Heart right ventricle (tissue), 16 donors: ENCODE measurements around the gene LIMS1. TPM values are rescaled to one million over a fixed set of nuclear protein-coding genes. Genes with fewer than 3 reads are reported as not detected.
"Not testable (repeated sequence)": the region's sequence is repeated elsewhere in the genome, so short reads cannot be mapped to it uniquely, and the experiment has no call there.

ENCODE experiments used
- ATAC-seq, 8 donors: fragments of 200-7000 bp; cut with Tn5 transposase; one replicate each; pipeline ENCODE4 v1.9.1; 2020; ENCODE audit warnings: mild to moderate bottlenecking in 8 of 8, moderate library complexity in 8 of 8, moderate number of reproducible peaks in 1 of 8
- DNase-seq, 2 donors: peaks; one replicate each; pipeline ENCODE4 v3.0.0-alpha.2; 2020
- H3K27ac ChIP-seq, 10 donors: fragments of 200-600 bp; sonication (generic) in 2 of 10; one replicate each; pipeline versions ENCODE4 v1.5.0 to v1.8.0; 2020 to 2022; ENCODE audit warnings: mild to moderate bottlenecking in 3 of 10
- H3K27me3 ChIP-seq, 7 donors: fragments of 200-600 bp; one replicate each; pipeline ENCODE4 v1.8.0; 2021 to 2022; ENCODE audit warnings: mild to moderate bottlenecking in 2 of 7
- H3K36me3 ChIP-seq, 9 donors: fragments of 200-600 bp; sonication (generic) in 1 of 9; one replicate each; pipeline versions ENCODE4 v1.5.0 to v1.8.0; 2020 to 2022; ENCODE audit warnings: mild to moderate bottlenecking in 2 of 9
- H3K4me1 ChIP-seq, 9 donors: fragments of 200-600 bp; sonication (generic) in 1 of 9; one replicate each; pipeline versions ENCODE4 v1.5.0 to v1.8.0; 2020 to 2022; ENCODE audit warnings: mild to moderate bottlenecking in 4 of 9
- H3K4me3 ChIP-seq, 10 donors: fragments of 200-600 bp; sonication (generic) in 2 of 10; one replicate each; pipeline versions ENCODE4 v1.5.0 to v1.8.0; 2020 to 2022; ENCODE audit warnings: mild to moderate bottlenecking in 7 of 10, moderate library complexity in 2 of 10
- H3K9me3 ChIP-seq, 11 donors: fragments of 200-600 bp in 10 of 11; sonication (generic) in 2 of 11; one replicate each; pipeline versions ENCODE4 v1.5.0 to v1.8.0; 2013 to 2022; ENCODE audit warnings: mild to moderate bottlenecking in 2 of 11, control low read depth in 1 of 11, moderate library complexity in 1 of 11
- CTCF ChIP-seq, 9 donors: fragments of 200-600 bp; sonication (generic) in 2 of 9; IDR thresholded peaks; one replicate each; pipeline versions ENCODE4 v1.5.0 to v1.8.0; 2021 to 2022; ENCODE audit warnings: antibody characterized with exemption in 9 of 9, mild to moderate bottlenecking in 5 of 9, moderate library complexity in 1 of 9
- WGBS, 2 donors: extraction: QIAGEN DNeasy Blood & Tissue Kit; methylation state at CpG; one replicate each; pipeline ENCODE4 v1.1.7; 2013; ENCODE audit warnings: inconsistent platforms in 1 of 2; 5-methylcytosine and 5-hydroxymethylcytosine counted together
- intact Hi-C, 10 donors: fragments of 100-400 bp; cut with DNase I; formaldehyde crosslinking; loops; one replicate each; pipeline versions ENCODE4 v1.11.1 to v1.14.2; 2022
- polyA plus RNA-seq, 2 donors: library from polyadenylated mRNA; stranded (reverse); fragments of 200-250 nt; gene quantifications; one replicate each; pipeline ENCODE4 v1.2.3, GENCODE V29; 2013
- total RNA-seq, 10 donors: library from RNA; stranded (reverse); fragmentation: NEBNext Ultra II Directional in 3 of 10; extraction: Animal tissue kit (Norgen Biotek cat#: 25700) in 3 of 10; gene quantifications; one replicate each; pipeline versions ENCODE4 v1.2.1 to v1.2.4, GENCODE V29; 2021 to 2023
- donor health status: Arrhythmogenic right ventricular cardiomyopathy.
- donor health status: ischemic (EF 13 %, LVEDD 7.1; RV severe dilation, severe dysfunction).
- donor health status: healthy with polysubstance abuse.
- donor health status: DM: no; HTN: yes; CAD: no.
- donor health status: DM: no; HTN: no; CAD: no.
- donor health status: ischemic (EF 25% LVEDD 6.9; RV normal size, moderate dysfunction).
- donor health status: ischemic (EF 25% LVEDD 5.7; RV mildly dilated, moderate dysfunction).
- donor health status: healthy.
- donor health status: DM: yes; HTN: yes; CAD: no.
- donor health status: Ischemic cardiomyopathy.
- donor health status: ischemic (EF 35%, LVEDD 5.7; RV mildly dilated, moderate dysfunction).
- donor health status: nonischemic (EF 11% LVEDD 7.7; RV severe dilation, severe dysfunction).
- donor health status: DM: yes; HTN: yes; CAD: no.
- donor health status: PGD.
- donor health status: ischemic (EF 29% LVEDD 5.4; RV normal size, mild dysfunction).
- donor health status: nonischemic (EF 23%, LVEDD 6.1; RV moderate dilation, normal function).

LIMS1 gene
- total and polyA plus RNA-seq, 12 donors, result 18.8 to 122 (median 76.2) TPM

- Histone ChIP-seq H3K4me1 (peaks cover 0 to 10% (median 7%) of the 10 kb centered on the region in 9 donors), H3K36me3 (no peaks in the 10 kb centered on the region), H3K9me3 (peaks cover 0 to 32% (median 0%) of the 10 kb centered on the region in 11 donors), H3K4me3 (no peak overlapping the region), H3K27ac (no peak overlapping the region), H3K27me3 (no peaks in the 10 kb centered on the region)
- ATAC-seq, result no peak
- intact Hi-C loops, result no loop called here
- 90 to 100% methylated on average over 1 of the region's 1 CpG for WGBS, 2 donors
- no peak for DNase-seq
- no peak for TF ChIP-seq CTCF (IDR thresholded peaks at IDR 0.05)
These were observed 170.6 kb downstream of the LIMS1 start for GRCh38 chr2:108704871-108705270.

- no peaks in the 10 kb centered on the region for H3K4me1 ChIP-seq
- H3K36me3 ChIP-seq, result no peaks in the 10 kb centered on the region
- intact Hi-C loops, result no loop called here
- H3K4me3 ChIP-seq, result no peak overlapping the region
- DNase-seq, result no peak
- H3K27ac ChIP-seq, result no peak overlapping the region
- ATAC-seq, result no peak
- TF ChIP-seq CTCF (IDR thresholded peaks at IDR 0.05), result no peak
- H3K27me3 ChIP-seq, result no peaks in the 10 kb centered on the region
- H3K9me3 ChIP-seq, result peaks cover 0 to 38% (median 0%) of the 10 kb centered on the region in 11 donors
These were observed 173.0 kb downstream of the LIMS1 start for GRCh38 chr2:108707300-108707699.

- intact Hi-C loops, result not testable (repeated sequence)
These were observed 182.7 kb downstream of the LIMS1 start for GRCh38 chr2:108716971-108717370.

GRCh38 chr2:108719149-108720044 is 185.1 kb downstream of the LIMS1 start, which contains the start of gene RANBP2:
TSS of gene RANBP2 (plus strand) at chr2:108719482. CDS start at chr2:108719607, 125 bp downstream.
- WGBS, 2 donors, result 0 to 1% methylated on average over 86 to 97 of the region's 97 CpGs
- intact Hi-C loops, result no loop called here

More at GRCh38 chr2:108716971-108717370, 182.7 kb downstream of the LIMS1 start:
- not testable (repeated sequence) for H3K4me3 ChIP-seq, DNase-seq, H3K9me3 ChIP-seq, ATAC-seq, H3K36me3 ChIP-seq, H3K27ac ChIP-seq, H3K27me3 ChIP-seq
- H3K4me1 ChIP-seq, result peaks cover 0 to 21% (median 11%) of the 10 kb centered on the region in 9 donors
- WGBS, 2 donors, result 68 to 71% methylated on average over 6 of the region's 6 CpGs

GRCh38 chr2:108726048-108726447 is 191.8 kb downstream of the LIMS1 start:
- H3K36me3 ChIP-seq, ATAC-seq, H3K9me3 ChIP-seq, DNase-seq, H3K4me3 ChIP-seq, H3K27ac ChIP-seq, H3K27me3 ChIP-seq, intact Hi-C loops: not testable (repeated sequence)
- WGBS, 2 donors, result 74 to 78% methylated on average over 9 of the region's 9 CpGs
- H3K4me1 ChIP-seq, result peaks cover 0 to 48% (median 14%) of the 10 kb centered on the region in 9 donors

More at GRCh38 chr2:108719149-108720044, 185.1 kb downstream of the LIMS1 start, which contains the start of gene RANBP2:
- DNase-seq (peak; percentile 95 to 96), ATAC-seq (peak; percentile 99 to 100 (median 100))
- Histone ChIP-seq H3K36me3 (no peaks in the 10 kb centered on the region), H3K4me3 (peak within 1 kb of the TSS; percentile 62 to 96 (median 86)), H3K27ac (peak within 1 kb of the TSS; percentile 64 to 99 (median 98)), H3K9me3 (no peaks in the 10 kb centered on the region), H3K4me1 (peaks cover 0 to 37% (median 13%) of the 10 kb centered on the region in 9 donors), H3K27me3 (no peaks in the 10 kb centered on the region)
- no peak for TF ChIP-seq CTCF (IDR thresholded peaks at IDR 0.05)

- not testable (repeated sequence) for H3K9me3 ChIP-seq, DNase-seq, H3K27me3 ChIP-seq, H3K4me1 ChIP-seq, H3K27ac ChIP-seq, H3K4me3 ChIP-seq, ATAC-seq
- peaks cover 0 to 82% (median 15%) of the 10 kb centered on the region in 9 donors for H3K36me3 ChIP-seq
- intact Hi-C loops, result loop anchor here in 1 of 10 donors (5.0 kb wide), 1 partner anchor 218 kb away; no protein-coding TSS in a partner anchor
- 89 to 94% methylated on average over 6 of the region's 6 CpGs for WGBS, 2 donors
These were observed 200.4 kb downstream of the LIMS1 start for GRCh38 chr2:108734656-108735055.
